ENCODE data around the gene ZSCAN32. TPM values are rescaled to one million over a fixed set of nuclear protein-coding genes. Genes with fewer than 3 reads are reported as not detected.

The ZSCAN32 gene
- total and polyA plus RNA-seq, 2 of the 8 experiments (the other 6 are each of a cell fraction or from before 2014, with no cell fraction given), result 13.4 to 22.0 TPM

- TF ChIP-seq SAP30 (IDR thresholded peaks at IDR 0.05; ENCODE audit: insufficient read depth, insufficient replicate concordance, low read length) (peak; percentile 75), TAF1 (IDR thresholded peaks at IDR 0.05; ENCODE audit: low read depth, low read length) (peak; percentile 44)
These were observed 42.6 kb upstream of the ZSCAN32 start, which contains the start of the genes NAA60 and ZNF597 (continued) for GRCh38 chr16:3443108-3444031.

Data from H1 (cell line).